GM23338 (cell line): ENCODE measurements around the gene ZXDC. TPM values are rescaled to one million over a fixed set of nuclear protein-coding genes. Genes with fewer than 3 reads are reported as not detected.

Experiments
- ATAC-seq: fragments of 200-7000 bp; cut with Tn5 transposase; 3 replicates; pipeline ENCODE4 v1.9.1; 2020
- DNase-seq: peaks from one replicate; pipeline ENCODE4 v3.0.0-alpha.2; 2015; ENCODE audit warnings: low spot score
- H2AFZ ChIP-seq: fragments of 200-600 bp; sonication (generic); 2 replicates; pipeline ENCODE4 v1.8.0; 2016; ENCODE audit warnings: antibody characterized with exemption, mild to moderate bottlenecking, moderate library complexity
- H3F3A ChIP-seq: fragments of 200-600 bp; sonication (generic); replicated peaks from 2 replicates; pipeline ENCODE4 v1.8.0; 2017; ENCODE audit warnings: antibody characterized with exemption, mixed run types, low read depth
- H3K27ac ChIP-seq: fragments of 200-600 bp; sonication (generic); 2 replicates; pipeline ENCODE4 v1.6.1; 2016; ENCODE audit warnings: low read depth
- H3K27me3 ChIP-seq: fragments of 200-600 bp; sonication (generic); 2 replicates; pipeline ENCODE4 v1.8.0; 2016; ENCODE audit warnings: mild to moderate bottlenecking, mixed run types, moderate library complexity; ENCODE audit not compliant: insufficient read depth
- H3K36me3 ChIP-seq: fragments of 200-600 bp; sonication (generic); 2 replicates; pipeline ENCODE4 v1.8.0; 2016; ENCODE audit warnings: mild to moderate bottlenecking; ENCODE audit not compliant: insufficient read depth
- H3K4me1 ChIP-seq: fragments of 200-600 bp; sonication (generic); 2 replicates; pipeline ENCODE4 v1.8.0; 2016; ENCODE audit warnings: mild to moderate bottlenecking, moderate library complexity; ENCODE audit not compliant: insufficient read depth
- H3K4me2 ChIP-seq: fragments of 200-600 bp; sonication (generic); 2 replicates; pipeline ENCODE4 v1.7.1; 2017; ENCODE audit warnings: mixed run types
- H3K4me3 ChIP-seq: fragments of 200-600 bp; sonication (generic); 2 replicates; pipeline ENCODE4 v1.6.1; 2016; ENCODE audit warnings: mixed run types
- H3K79me2 ChIP-seq: fragments of 200-600 bp; sonication (generic); replicated peaks from 2 replicates; pipeline ENCODE4 v1.8.0; 2017; ENCODE audit warnings: mild to moderate bottlenecking; ENCODE audit not compliant: insufficient read depth
- H3K9me2 ChIP-seq: fragments of 200-600 bp; sonication (generic); 2 replicates; pipeline ENCODE4 v1.8.0; 2017; ENCODE audit not compliant: insufficient read depth
- H4K20me1 ChIP-seq: fragments of 200-600 bp; sonication (generic); replicated peaks from 2 replicates; pipeline ENCODE4 v1.8.0; 2017; ENCODE audit warnings: mild to moderate bottlenecking; ENCODE audit not compliant: insufficient read depth
- H3K27ac Mint-ChIP-seq: 2 replicates; pipeline ENCODE4 v1.8.0; 2020; ENCODE audit warnings: inconsistent platforms, mild to moderate bottlenecking, moderate library complexity, mixed read lengths
- H3K27me3 Mint-ChIP-seq: 3 replicates; pipeline ENCODE4 v1.8.0; 2022; ENCODE audit warnings: low read depth, mild to moderate bottlenecking, moderate library complexity, mixed read lengths, inconsistent platforms; ENCODE audit not compliant: insufficient read depth, poor library complexity
- H3K36me3 Mint-ChIP-seq: 3 replicates; pipeline ENCODE4 v1.8.0; 2021; ENCODE audit warnings: low read depth, mild to moderate bottlenecking, inconsistent platforms, moderate library complexity, mixed read lengths
- H3K4me1 Mint-ChIP-seq: 3 replicates; pipeline ENCODE4 v1.8.0; 2020; ENCODE audit warnings: mild to moderate bottlenecking, inconsistent platforms, mixed read lengths
- H3K4me3 Mint-ChIP-seq: 3 replicates; pipeline ENCODE4 v1.8.0; 2021; ENCODE audit warnings: moderate library complexity, mild to moderate bottlenecking, inconsistent platforms, mixed read lengths
- H3K9me3 Mint-ChIP-seq: 3 replicates; pipeline ENCODE4 v1.8.0; 2020; ENCODE audit warnings: moderate library complexity, mild to moderate bottlenecking, inconsistent platforms, mixed read lengths
- CREB1 ChIP-seq: fragments of 250-450 bp; sonication (Bioruptor Pico); IDR thresholded peaks from 2 replicates; pipeline ENCODE4 v1.5.0; 2020; ENCODE audit warnings: low read depth, mild to moderate bottlenecking, moderate library complexity
- EZH2 ChIP-seq: fragments of 200-600 bp; sonication (generic); IDR thresholded peaks from one replicate; pipeline ENCODE4 v1.8.0; 2017; ENCODE audit warnings: antibody characterized with exemption, mild to moderate bottlenecking, low read depth; ENCODE audit not compliant: unreplicated experiment
- JUNB ChIP-seq: IDR thresholded peaks from one replicate; pipeline ENCODE4 v1.6.1; 2016; ENCODE audit warnings: antibody characterized with exemption; ENCODE audit not compliant: unreplicated experiment
- NANOG ChIP-seq: IDR thresholded peaks from 2 replicates; pipeline ENCODE4 v1.6.1; 2016; ENCODE audit warnings: antibody characterized with exemption, borderline replicate concordance
- POLR2AphosphoS5 ChIP-seq: IDR thresholded peaks from 2 replicates; pipeline ENCODE4 v1.6.1; 2016; ENCODE audit warnings: antibody characterized with exemption, low read depth
- STAT1 ChIP-seq: IDR thresholded peaks from one replicate; pipeline ENCODE4 v1.6.1; 2016; ENCODE audit warnings: antibody characterized with exemption; ENCODE audit not compliant: unreplicated experiment
- ZNF331 ChIP-seq: fragments of 250-450 bp; sonication (Bioruptor Pico); IDR thresholded peaks from 2 replicates; pipeline ENCODE4 v1.5.0; 2020; ENCODE audit warnings: low read depth, mild to moderate bottlenecking, moderate library complexity
- polyA plus RNA-seq: library from polyadenylated mRNA; unstranded; fragments of >200 nt; fragmentation: Nextera tagmentation; extraction: Ambion mirVana; gene quantifications from 2 replicates; pipeline ENCODE4 v1.2.1, GENCODE V29; 2016
- total RNA-seq: library from RNA; depleted of rRNA; stranded (reverse); fragments of >200 nt; shearing (Covaris generic); gene quantifications from 2 replicates; pipeline ENCODE4 v1.2.3, GENCODE V29; 2014
- TF ChIP-seq, protein P1 (sequence below): IDR thresholded peaks from one replicate; pipeline ENCODE4 v1.6.1; 2018; ENCODE audit warnings: antibody characterized with exemption; ENCODE audit not compliant: unreplicated experiment
- TF ChIP-seq, protein P2 (sequence below): fragments of 250-450 bp; sonication (Bioruptor Pico); IDR thresholded peaks from 2 replicates; pipeline ENCODE4 v1.5.0; 2020; ENCODE audit warnings: mild to moderate bottlenecking, moderate library complexity

ZXDC gene
- total and polyA plus RNA-seq, 2 experiments from 2014 or later = 5.7 to 45.1 TPM

DNA sequence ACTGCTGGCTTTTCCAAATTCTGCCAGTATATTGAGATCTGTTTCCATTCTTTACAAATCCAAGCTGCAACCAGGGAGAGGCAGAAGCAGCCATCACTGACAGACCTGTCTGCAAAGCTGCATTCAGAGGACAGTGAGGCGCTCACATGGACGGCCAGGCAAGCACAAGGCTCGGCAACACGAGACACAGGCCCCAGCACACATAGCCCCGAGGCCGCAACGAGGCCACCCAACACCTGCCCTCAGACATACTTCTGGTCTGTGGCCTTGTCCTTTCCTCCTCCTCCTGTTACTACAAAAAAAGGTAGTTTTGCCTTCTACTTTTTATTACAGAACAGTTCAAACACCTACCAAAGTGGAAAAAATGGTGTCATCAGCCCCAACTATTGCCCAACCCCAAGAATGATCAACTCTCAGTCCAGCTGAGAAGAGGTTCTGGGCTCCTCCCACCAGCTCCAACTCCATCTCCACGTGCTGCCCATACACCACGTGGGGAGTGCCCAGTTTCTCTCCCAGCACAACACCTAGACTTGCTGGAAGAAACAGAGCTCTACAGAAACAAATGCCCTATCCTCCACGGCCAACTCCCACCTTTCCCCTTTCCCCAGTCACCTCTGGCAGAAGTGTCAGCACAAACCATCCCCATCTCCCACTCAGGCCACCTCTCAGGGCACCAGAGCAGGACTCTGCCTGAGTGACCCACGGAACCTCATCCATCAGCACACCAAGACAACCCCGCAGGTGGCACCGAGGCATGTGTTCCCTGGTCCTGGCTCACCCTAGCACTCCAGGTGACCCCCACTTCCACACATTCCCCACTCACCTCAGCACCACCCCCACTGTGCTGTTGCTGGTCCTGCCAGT, 7.4 kb downstream of the ZXDC start:
- DNase-seq (no peak), ATAC-seq (no peak)
- Histone ChIP-seq H3K27ac (no peak overlapping the region), H3K9me2 (no peaks in the 10 kb centered on the region), H2AFZ (no peak overlapping the region), H3K27me3 (no peaks in the 10 kb centered on the region), H3K4me1 (peaks cover 7% of the 10 kb centered on the region; the same call in 1 of the 2 replicates), H3F3A (no peaks in the 10 kb centered on the region), H3K4me3 (no peak overlapping the region), H3K79me2 (peaks cover 66% of the 10 kb centered on the region), H3K4me2 (no peak overlapping the region), H3K36me3 (peaks cover 52% of the 10 kb centered on the region), H4K20me1 (peaks cover 50% of the 10 kb centered on the region)
- Mint-ChIP-seq H3K9me3 (no peaks in the 10 kb centered on the region), H3K36me3 (peaks cover 84% of the 10 kb centered on the region), H3K27me3 (peaks cover 6% of the 10 kb centered on the region), H3K4me3 (no peak overlapping the region), H3K27ac (peak overlapping the region; percentile 36; the same call in 1 of the 2 replicates), H3K4me1 (peaks cover 13% of the 10 kb centered on the region)
- no peak for TF ChIP-seq POLR2AphosphoS5

DNA sequence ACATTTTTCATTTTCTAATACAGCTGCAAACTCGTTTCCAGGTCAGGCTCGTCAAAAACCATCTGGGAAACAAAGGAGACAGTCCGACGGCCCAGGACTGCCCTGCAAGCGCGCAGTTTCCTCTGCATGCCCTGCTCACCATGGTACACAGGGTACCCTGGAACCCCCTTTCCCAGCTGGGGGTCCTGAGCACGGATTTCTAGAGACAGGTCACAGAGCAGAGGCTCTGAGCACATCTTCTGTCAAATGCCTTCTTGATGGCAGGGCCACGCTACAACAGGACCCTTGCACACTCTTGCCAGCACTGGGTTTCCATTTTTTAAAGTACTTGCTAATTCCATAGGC, 8.1 kb downstream of the ZXDC start:
- H3K4me1 ChIP-seq = 0 out of 2 replicates have a peak, but pooled peaks cover 2% of the 10 kb centered on the region
- H3K9me2 ChIP-seq = no peaks in the 10 kb centered on the region
- H2AFZ ChIP-seq = no peak overlapping the region
- no peak overlapping the region for H3K4me3 Mint-ChIP-seq
- H3K36me3 ChIP-seq = peaks cover 54% of the 10 kb centered on the region
- H3K4me1 Mint-ChIP-seq = peaks cover 6% of the 10 kb centered on the region; the same call in 2 of the 3 replicates
- no peak overlapping the region for H3K27ac Mint-ChIP-seq
- H3K9me3 Mint-ChIP-seq = no peaks in the 10 kb centered on the region
- H3K4me2 ChIP-seq = no peak overlapping the region
- peaks cover 82% of the 10 kb centered on the region for H3K36me3 Mint-ChIP-seq
- H3K4me3 ChIP-seq = no peak overlapping the region
- peaks cover 60% of the 10 kb centered on the region for H3K79me2 ChIP-seq
- H3K27ac ChIP-seq = no peak overlapping the region
- peaks cover 6% of the 10 kb centered on the region for H3K27me3 Mint-ChIP-seq
- no peaks in the 10 kb centered on the region for H3K27me3 ChIP-seq
- peaks cover 45% of the 10 kb centered on the region for H4K20me1 ChIP-seq
- DNase-seq (no peak), ATAC-seq (no peak)
- TF ChIP-seq, protein P1, sequence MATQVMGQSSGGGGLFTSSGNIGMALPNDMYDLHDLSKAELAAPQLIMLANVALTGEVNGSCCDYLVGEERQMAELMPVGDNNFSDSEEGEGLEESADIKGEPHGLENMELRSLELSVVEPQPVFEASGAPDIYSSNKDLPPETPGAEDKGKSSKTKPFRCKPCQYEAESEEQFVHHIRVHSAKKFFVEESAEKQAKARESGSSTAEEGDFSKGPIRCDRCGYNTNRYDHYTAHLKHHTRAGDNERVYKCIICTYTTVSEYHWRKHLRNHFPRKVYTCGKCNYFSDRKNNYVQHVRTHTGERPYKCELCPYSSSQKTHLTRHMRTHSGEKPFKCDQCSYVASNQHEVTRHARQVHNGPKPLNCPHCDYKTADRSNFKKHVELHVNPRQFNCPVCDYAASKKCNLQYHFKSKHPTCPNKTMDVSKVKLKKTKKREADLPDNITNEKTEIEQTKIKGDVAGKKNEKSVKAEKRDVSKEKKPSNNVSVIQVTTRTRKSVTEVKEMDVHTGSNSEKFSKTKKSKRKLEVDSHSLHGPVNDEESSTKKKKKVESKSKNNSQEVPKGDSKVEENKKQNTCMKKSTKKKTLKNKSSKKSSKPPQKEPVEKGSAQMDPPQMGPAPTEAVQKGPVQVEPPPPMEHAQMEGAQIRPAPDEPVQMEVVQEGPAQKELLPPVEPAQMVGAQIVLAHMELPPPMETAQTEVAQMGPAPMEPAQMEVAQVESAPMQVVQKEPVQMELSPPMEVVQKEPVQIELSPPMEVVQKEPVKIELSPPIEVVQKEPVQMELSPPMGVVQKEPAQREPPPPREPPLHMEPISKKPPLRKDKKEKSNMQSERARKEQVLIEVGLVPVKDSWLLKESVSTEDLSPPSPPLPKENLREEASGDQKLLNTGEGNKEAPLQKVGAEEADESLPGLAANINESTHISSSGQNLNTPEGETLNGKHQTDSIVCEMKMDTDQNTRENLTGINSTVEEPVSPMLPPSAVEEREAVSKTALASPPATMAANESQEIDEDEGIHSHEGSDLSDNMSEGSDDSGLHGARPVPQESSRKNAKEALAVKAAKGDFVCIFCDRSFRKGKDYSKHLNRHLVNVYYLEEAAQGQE = no peak
- no peak for TF ChIP-seq JUNB
- no peak for TF ChIP-seq ZNF331 (CRISPR knock-in tag)
- TF ChIP-seq POLR2AphosphoS5 = no peak
- TF ChIP-seq, protein P2, sequence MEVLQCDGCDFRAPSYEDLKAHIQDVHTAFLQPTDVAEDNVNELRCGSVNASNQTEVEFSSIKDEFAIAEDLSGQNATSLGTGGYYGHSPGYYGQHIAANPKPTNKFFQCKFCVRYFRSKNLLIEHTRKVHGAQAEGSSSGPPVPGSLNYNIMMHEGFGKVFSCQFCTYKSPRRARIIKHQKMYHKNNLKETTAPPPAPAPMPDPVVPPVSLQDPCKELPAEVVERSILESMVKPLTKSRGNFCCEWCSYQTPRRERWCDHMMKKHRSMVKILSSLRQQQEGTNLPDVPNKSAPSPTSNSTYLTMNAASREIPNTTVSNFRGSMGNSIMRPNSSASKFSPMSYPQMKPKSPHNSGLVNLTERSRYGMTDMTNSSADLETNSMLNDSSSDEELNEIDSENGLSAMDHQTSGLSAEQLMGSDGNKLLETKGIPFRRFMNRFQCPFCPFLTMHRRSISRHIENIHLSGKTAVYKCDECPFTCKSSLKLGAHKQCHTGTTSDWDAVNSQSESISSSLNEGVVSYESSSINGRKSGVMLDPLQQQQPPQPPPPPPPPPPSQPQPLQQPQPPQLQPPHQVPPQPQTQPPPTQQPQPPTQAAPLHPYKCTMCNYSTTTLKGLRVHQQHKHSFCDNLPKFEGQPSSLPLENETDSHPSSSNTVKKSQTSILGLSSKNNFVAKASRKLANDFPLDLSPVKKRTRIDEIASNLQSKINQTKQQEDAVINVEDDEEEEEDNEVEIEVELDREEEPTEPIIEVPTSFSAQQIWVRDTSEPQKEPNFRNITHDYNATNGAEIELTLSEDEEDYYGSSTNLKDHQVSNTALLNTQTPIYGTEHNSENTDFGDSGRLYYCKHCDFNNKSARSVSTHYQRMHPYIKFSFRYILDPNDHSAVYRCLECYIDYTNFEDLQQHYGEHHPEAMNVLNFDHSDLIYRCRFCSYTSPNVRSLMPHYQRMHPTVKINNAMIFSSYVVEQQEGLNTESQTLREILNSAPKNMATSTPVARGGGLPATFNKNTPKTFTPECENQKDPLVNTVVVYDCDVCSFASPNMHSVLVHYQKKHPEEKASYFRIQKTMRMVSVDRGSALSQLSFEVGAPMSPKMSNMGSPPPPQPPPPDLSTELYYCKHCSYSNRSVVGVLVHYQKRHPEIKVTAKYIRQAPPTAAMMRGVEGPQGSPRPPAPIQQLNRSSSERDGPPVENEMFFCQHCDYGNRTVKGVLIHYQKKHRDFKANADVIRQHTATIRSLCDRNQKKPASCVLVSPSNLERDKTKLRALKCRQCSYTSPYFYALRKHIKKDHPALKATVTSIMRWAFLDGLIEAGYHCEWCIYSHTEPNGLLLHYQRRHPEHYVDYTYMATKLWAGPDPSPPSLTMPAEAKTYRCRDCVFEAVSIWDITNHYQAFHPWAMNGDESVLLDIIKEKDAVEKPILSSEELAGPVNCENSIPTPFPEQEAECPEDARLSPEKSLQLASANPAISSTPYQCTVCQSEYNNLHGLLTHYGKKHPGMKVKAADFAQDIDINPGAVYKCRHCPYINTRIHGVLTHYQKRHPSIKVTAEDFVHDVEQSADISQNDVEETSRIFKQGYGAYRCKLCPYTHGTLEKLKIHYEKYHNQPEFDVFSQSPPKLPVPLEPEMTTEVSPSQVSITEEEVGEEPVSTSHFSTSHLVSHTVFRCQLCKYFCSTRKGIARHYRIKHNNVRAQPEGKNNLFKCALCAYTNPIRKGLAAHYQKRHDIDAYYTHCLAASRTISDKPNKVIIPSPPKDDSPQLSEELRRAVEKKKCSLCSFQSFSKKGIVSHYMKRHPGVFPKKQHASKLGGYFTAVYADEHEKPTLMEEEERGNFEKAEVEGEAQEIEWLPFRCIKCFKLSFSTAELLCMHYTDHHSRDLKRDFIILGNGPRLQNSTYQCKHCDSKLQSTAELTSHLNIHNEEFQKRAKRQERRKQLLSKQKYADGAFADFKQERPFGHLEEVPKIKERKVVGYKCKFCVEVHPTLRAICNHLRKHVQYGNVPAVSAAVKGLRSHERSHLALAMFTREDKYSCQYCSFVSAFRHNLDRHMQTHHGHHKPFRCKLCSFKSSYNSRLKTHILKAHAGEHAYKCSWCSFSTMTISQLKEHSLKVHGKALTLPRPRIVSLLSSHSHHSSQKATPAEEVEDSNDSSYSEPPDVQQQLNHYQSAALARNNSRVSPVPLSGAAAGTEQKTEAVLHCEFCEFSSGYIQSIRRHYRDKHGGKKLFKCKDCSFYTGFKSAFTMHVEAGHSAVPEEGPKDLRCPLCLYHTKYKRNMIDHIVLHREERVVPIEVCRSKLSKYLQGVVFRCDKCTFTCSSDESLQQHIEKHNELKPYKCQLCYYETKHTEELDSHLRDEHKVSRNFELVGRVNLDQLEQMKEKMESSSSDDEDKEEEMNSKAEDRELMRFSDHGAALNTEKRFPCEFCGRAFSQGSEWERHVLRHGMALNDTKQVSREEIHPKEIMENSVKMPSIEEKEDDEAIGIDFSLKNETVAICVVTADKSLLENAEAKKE (CRISPR knock-in tag) = no peak
- no peak for TF ChIP-seq STAT1
- no peak for TF ChIP-seq NANOG
- no peak for TF ChIP-seq CREB1 (CRISPR knock-in tag)
- no peak for TF ChIP-seq EZH2
- no peaks in the 10 kb centered on the region for H3F3A ChIP-seq
